Measurements from ENCODE around the gene TRIP6.

TRIP6 gene

GRCh38 chr7:100921039-100921438 lies 53.9 kb downstream of the TRIP6 start:
- H3K4me3 ChIP-seq (ENCODE audit: low read length) = no peak overlapping the region
- no peak for DNase-seq (ENCODE audit: low read depth)
- no peak for TF ChIP-seq CTCF (conservative IDR thresholded peaks at IDR 0.05; ENCODE audit: low read length)
